Measurements from ENCODE around the gene ZNF567.
"Not testable (repeated sequence)": the region's sequence is repeated elsewhere in the genome, so short reads cannot be mapped to it uniquely, and the experiment has no call there.

The ZNF567 gene

GRCh38 chr19:36747750-36748149, 60.3 kb downstream of the ZNF567 start:
- DNase-seq: no peak
- no peaks in the 10 kb centered on the region for H4K20me1 ChIP-seq (ENCODE audit: insufficient read depth, low read length)
- H3K4me1 ChIP-seq (ENCODE audit: insufficient read depth, low read length): no peaks in the 10 kb centered on the region
- H3K4me3 ChIP-seq (ENCODE audit: low read depth in 1 of 2, low read length in 2 of 2): 0 out of 4 replicates have a peak overlapping the region, but pooled peaks of 1 of the 2 experiments have one; percentile 16
- peaks cover 84% of the 10 kb centered on the region for H3K36me3 ChIP-seq (ENCODE audit: insufficient read depth, low read length)
- ATAC-seq (ENCODE audit: insufficient read depth, low read depth): no peak
- no peaks in the 10 kb centered on the region for H3K27me3 ChIP-seq (ENCODE audit: insufficient read depth, low read length, poor library complexity)
- TF ChIP-seq EZH2 (IDR thresholded peaks at IDR 0.05; ENCODE audit: borderline replicate concordance, low read depth, low read length, severe bottlenecking) (no peak), CTCF (IDR thresholded peaks at IDR 0.05; ENCODE audit: borderline replicate concordance, extremely low read depth, low read length, poor library complexity, severe bottlenecking) (no peak)
- no peak overlapping the region for H3K9ac ChIP-seq (ENCODE audit: low read depth, low read length)
- no peak overlapping the region for H3K27ac ChIP-seq (ENCODE audit: low read length)
- no peak overlapping the region for H3K4me2 ChIP-seq (ENCODE audit: insufficient read depth, low read length)
- no peak overlapping the region for H2AFZ ChIP-seq (ENCODE audit: low read depth, low read length)
- peaks cover 92% of the 10 kb centered on the region for H3K9me3 ChIP-seq (ENCODE audit: insufficient read depth, low read length, severe bottlenecking)
- H3K79me2 ChIP-seq (ENCODE audit: insufficient read depth, low read length): peaks cover 11% of the 10 kb centered on the region; the same call in 1 of the 2 replicates

- H3K4me1 ChIP-seq (ENCODE audit: insufficient read depth, low read length): no peaks in the 10 kb centered on the region
- H3K27me3 ChIP-seq (ENCODE audit: insufficient read depth, low read length, poor library complexity): no peaks in the 10 kb centered on the region
- H3K4me3 ChIP-seq (ENCODE audit: low read depth in 1 of 2, low read length in 2 of 2): 0 out of 4 replicates have a peak overlapping the region, but pooled peaks of 1 of the 2 experiments have one; percentile 16
Observed at GRCh38 chr19:36748431-36749275, 61.2 kb downstream of the ZNF567 start.

GRCh38 chr19:36749613-36750012, 62.2 kb downstream of the ZNF567 start:
- H3K9me3 ChIP-seq (ENCODE audit: insufficient read depth, low read length, severe bottlenecking): peaks cover 91% of the 10 kb centered on the region

More at GRCh38 chr19:36748431-36749275, 61.2 kb downstream of the ZNF567 start:
- Histone ChIP-seq H3K36me3 (ENCODE audit: insufficient read depth, low read length) (peaks cover 90% of the 10 kb centered on the region), H3K27ac (ENCODE audit: low read length) (no peak overlapping the region), H2AFZ (ENCODE audit: low read depth, low read length) (no peak overlapping the region), H3K9me3 (ENCODE audit: insufficient read depth, low read length, severe bottlenecking) (peaks cover 92% of the 10 kb centered on the region), H3K9ac (ENCODE audit: low read depth, low read length) (no peak overlapping the region), H3K79me2 (ENCODE audit: insufficient read depth, low read length) (peaks cover 14% of the 10 kb centered on the region; the same call in 1 of the 2 replicates), H4K20me1 (ENCODE audit: insufficient read depth, low read length) (no peaks in the 10 kb centered on the region), H3K4me2 (ENCODE audit: insufficient read depth, low read length) (no peak overlapping the region)
- TF ChIP-seq CTCF (IDR thresholded peaks at IDR 0.05; ENCODE audit: borderline replicate concordance, extremely low read depth, low read length, poor library complexity, severe bottlenecking) (no peak), EZH2 (IDR thresholded peaks at IDR 0.05; ENCODE audit: borderline replicate concordance, low read depth, low read length, severe bottlenecking) (no peak)
- no peak for DNase-seq
- ATAC-seq (ENCODE audit: insufficient read depth, low read depth): no peak

GRCh38 chr19:36750066-36750691, 62.8 kb downstream of the ZNF567 start:
- Histone ChIP-seq H3K27ac (ENCODE audit: low read length) (no peak overlapping the region), H3K79me2 (ENCODE audit: insufficient read depth, low read length) (peaks cover 14% of the 10 kb centered on the region; the same call in 1 of the 2 replicates), H3K27me3 (ENCODE audit: insufficient read depth, low read length, poor library complexity) (no peaks in the 10 kb centered on the region), H3K9ac (ENCODE audit: low read depth, low read length) (no peak overlapping the region), H3K9me3 (ENCODE audit: insufficient read depth, low read length, severe bottlenecking) (peaks cover 90% of the 10 kb centered on the region), H3K4me3 (ENCODE audit: low read depth in 1 of 2, low read length in 2 of 2) (peak overlapping the region in 1 of 2 experiments; percentile 17; a peak in 1 of 4 replicates), H3K4me1 (ENCODE audit: insufficient read depth, low read length) (no peaks in the 10 kb centered on the region), H3K36me3 (ENCODE audit: insufficient read depth, low read length) (peaks cover 98% of the 10 kb centered on the region), H4K20me1 (ENCODE audit: insufficient read depth, low read length) (no peaks in the 10 kb centered on the region), H3K4me2 (ENCODE audit: insufficient read depth, low read length) (no peak overlapping the region), H2AFZ (ENCODE audit: low read depth, low read length) (no peak overlapping the region)
- DNase-seq: no peak
- TF ChIP-seq CTCF (IDR thresholded peaks at IDR 0.05; ENCODE audit: borderline replicate concordance, extremely low read depth, low read length, poor library complexity, severe bottlenecking): no peak
- TF ChIP-seq EZH2 (IDR thresholded peaks at IDR 0.05; ENCODE audit: borderline replicate concordance, low read depth, low read length, severe bottlenecking): no peak
- ATAC-seq (ENCODE audit: insufficient read depth, low read depth): no peak

More at GRCh38 chr19:36749613-36750012, 62.2 kb downstream of the ZNF567 start:
- H3K79me2 ChIP-seq (ENCODE audit: insufficient read depth, low read length): peaks cover 14% of the 10 kb centered on the region; the same call in 1 of the 2 replicates
- not testable (repeated sequence) for H3K9ac ChIP-seq (ENCODE audit: low read depth, low read length); H3K4me1 ChIP-seq (ENCODE audit: insufficient read depth, low read length); H3K27ac ChIP-seq (ENCODE audit: low read length); H3K4me2 ChIP-seq (ENCODE audit: insufficient read depth, low read length); DNase-seq; H4K20me1 ChIP-seq (ENCODE audit: insufficient read depth, low read length); H3K27me3 ChIP-seq (ENCODE audit: insufficient read depth, low read length, poor library complexity); H2AFZ ChIP-seq (ENCODE audit: low read depth, low read length); ATAC-seq (ENCODE audit: insufficient read depth, low read depth); H3K4me3 ChIP-seq (ENCODE audit: low read depth in 1 of 2, low read length in 2 of 2)
- peaks cover 96% of the 10 kb centered on the region for H3K36me3 ChIP-seq (ENCODE audit: insufficient read depth, low read length)

All from DND-41 (cell line).